HL-60 (cell line): ENCODE data around the gene ACAD11.

Source experiments
- DNase-seq, 2 experiments: peaks; one replicate each; pipeline ENCODE4 v3.0.0-alpha.2; 2010 to 2020; ENCODE audit warnings: low read depth in 1 of 2, low spot score in 1 of 2
- H3K27ac ChIP-seq: fragments of 250-450 bp; sonication (Bioruptor Pico); replicated peaks from 2 replicates; pipeline ENCODE4 v1.5.1; 2020; ENCODE audit warnings: mild to moderate bottlenecking, moderate library complexity
- H3K27me3 ChIP-seq: fragments of 250-450 bp; sonication (Bioruptor Pico); 2 replicates; pipeline ENCODE4 v1.5.1; 2021; ENCODE audit warnings: mild to moderate bottlenecking, moderate library complexity; ENCODE audit not compliant: insufficient read depth, poor library complexity, severe bottlenecking
- H3K4me3 ChIP-seq: replicated peaks from 2 replicates; pipeline ENCODE4 v1.5.1; 2011; ENCODE audit warnings: mild to moderate bottlenecking, control low read depth, low read length; ENCODE audit not compliant: insufficient read depth
- CTCF ChIP-seq: IDR thresholded peaks from one replicate; pipeline ENCODE4 v1.5.1; 2011; ENCODE audit warnings: low read length, control low read depth, inconsistent platforms; ENCODE audit not compliant: insufficient read depth
- GABPA ChIP-seq: IDR thresholded peaks from 2 replicates; pipeline ENCODE4 v1.6.1; 2012; ENCODE audit warnings: low read depth
- POLR2AphosphoS5 ChIP-seq: IDR thresholded peaks from 2 replicates; pipeline ENCODE4 v1.6.1; 2012; ENCODE audit warnings: low read depth
- REST ChIP-seq: IDR thresholded peaks from 2 replicates; pipeline ENCODE4 v1.6.1; 2012; ENCODE audit warnings: low read depth; ENCODE audit not compliant: insufficient replicate concordance
- SPI1 ChIP-seq: IDR thresholded peaks from 2 replicates; pipeline ENCODE4 v1.6.1; 2012; ENCODE audit warnings: low read depth, mild to moderate bottlenecking, borderline replicate concordance

The ACAD11 gene

GRCh38 chr3:132595014-132595413 is 64.6 kb downstream of the ACAD11 start:
- Histone ChIP-seq H3K27me3 (no peaks in the 10 kb centered on the region), H3K4me3 (no peak overlapping the region), H3K27ac (no peak overlapping the region)
- DNase-seq: peak; percentile 11 to 56
- TF ChIP-seq SPI1 (peak; percentile 91), REST (no peak)

- Histone ChIP-seq H3K4me3 (no peak overlapping the region), H3K27me3 (no peaks in the 10 kb centered on the region), H3K27ac (no peak overlapping the region)
- DNase-seq: no peak
- TF ChIP-seq GABPA (no peak), SPI1 (no peak), CTCF (no peak), POLR2AphosphoS5 (no peak), REST (no peak)
These were observed 65.1 kb downstream of the ACAD11 start for GRCh38 chr3:132594498-132594897.

- Histone ChIP-seq H3K4me3 (no peak overlapping the region), H3K27ac (no peak overlapping the region), H3K27me3 (no peaks in the 10 kb centered on the region)
- DNase-seq: no peak
- TF ChIP-seq REST (no peak), CTCF (no peak), SPI1 (no peak), GABPA (no peak), POLR2AphosphoS5 (no peak)
These were observed 65.7 kb downstream of the ACAD11 start for GRCh38 chr3:132593947-132594323.
